Gastrocnemius medialis (tissue), 4 donors: ENCODE data around the gene TNFRSF12A.

Source experiments
- CTCF ChIP-seq, 5 experiments: fragments of 450-650 bp in 3 of 5; fragments of 200-600 bp in 2 of 5; sonication (generic) in 2 of 5; IDR thresholded peaks in 4 of 5; conservative IDR thresholded peaks in 1 of 5; 1 replicate in 4 of 5; 2 replicates in 1 of 5; pipeline ENCODE4 v1.5.1; 2016 to 2019; ENCODE audit warnings: antibody characterized with exemption in 5 of 5, mild to moderate bottlenecking in 3 of 5, moderate library complexity in 3 of 5
- POLR2A ChIP-seq, 2 donors: fragments of 450-650 bp; IDR thresholded peaks; one replicate each; pipeline ENCODE4 v1.6.1; 2017; ENCODE audit warnings: antibody characterized with exemption in 2 of 2, mild to moderate bottlenecking in 2 of 2, moderate library complexity in 2 of 2

GRCh38 chr16:3051494-3051893, 31.3 kb downstream of the TNFRSF12A start:
- no peak for TF ChIP-seq CTCF (IDR thresholded peaks at IDR 0.05 in 4 of 5, conservative IDR thresholded peaks at IDR 0.05 in 1 of 5)
- no peak for TF ChIP-seq POLR2A (IDR thresholded peaks at IDR 0.05)
